Stimulated activated CD8-positive, alpha-beta memory T cell treated with anti-CD3 and anti-CD28 coated beads, Interleukin-15, amount 100 ng/mL, for 24 hours (primary cell): ENCODE measurements around the gene EIF2S2.

Source experiments
- DNase-seq: peaks from one replicate; pipeline ENCODE4 v3.0.0-alpha.2; 2020; ENCODE audit warnings: low read depth

Gene EIF2S2

DNA sequence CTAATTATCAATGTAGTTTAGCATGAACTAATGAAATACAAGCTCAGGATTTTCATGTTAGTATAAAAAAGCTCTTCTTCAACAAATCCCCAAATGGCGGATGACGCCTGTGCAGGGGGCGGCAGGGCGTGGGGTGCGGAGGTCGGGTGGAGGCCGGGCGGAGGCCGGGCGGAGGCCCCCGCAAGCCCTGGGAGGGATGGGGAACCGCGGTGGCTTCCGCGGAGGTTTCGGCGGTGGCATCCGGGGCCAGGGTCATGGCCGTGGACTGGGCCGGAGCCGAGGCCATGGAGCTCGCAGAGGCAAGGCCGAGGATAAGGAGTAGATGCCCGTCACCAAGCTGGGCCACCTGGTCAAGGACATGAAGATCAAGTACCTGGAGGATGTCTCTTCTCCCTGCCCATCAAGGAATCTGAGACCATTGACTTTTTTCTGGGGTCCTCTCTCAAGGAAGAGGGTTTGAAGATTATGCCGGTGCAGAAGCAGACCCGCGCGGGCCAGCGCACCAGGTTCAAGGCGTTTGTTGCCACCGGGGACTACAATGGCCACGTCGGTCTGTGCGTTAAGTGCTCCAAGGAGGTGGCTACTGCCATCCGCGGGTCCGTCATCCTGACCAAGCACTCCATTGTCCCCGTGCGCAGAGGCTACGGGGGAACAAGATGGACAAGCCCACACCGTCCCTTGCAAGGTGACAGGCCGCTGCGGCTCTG is 10.4 kb upstream of the EIF2S2 start:
- DNase-seq = no peak

DNA sequence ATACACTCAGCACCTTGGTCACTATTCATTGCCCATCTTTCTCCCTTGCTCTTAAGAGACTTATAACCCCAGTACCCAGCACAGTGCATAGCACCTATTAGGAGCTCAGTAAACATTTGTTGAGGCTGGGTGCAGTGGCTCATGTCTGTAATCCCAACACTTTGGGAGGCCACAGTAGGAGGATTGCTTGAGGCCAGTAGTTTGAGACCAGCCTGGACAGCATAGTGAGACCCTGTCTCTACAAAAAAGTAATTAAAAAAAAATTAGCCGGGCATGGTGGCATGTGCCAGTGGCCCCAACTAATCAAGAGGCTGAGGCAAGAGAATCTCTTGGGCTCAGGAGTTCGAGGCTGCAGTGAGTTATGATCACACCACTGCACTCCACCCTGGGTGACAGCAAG is 8.2 kb upstream of the EIF2S2 start:
- DNase-seq = no peak

DNA sequence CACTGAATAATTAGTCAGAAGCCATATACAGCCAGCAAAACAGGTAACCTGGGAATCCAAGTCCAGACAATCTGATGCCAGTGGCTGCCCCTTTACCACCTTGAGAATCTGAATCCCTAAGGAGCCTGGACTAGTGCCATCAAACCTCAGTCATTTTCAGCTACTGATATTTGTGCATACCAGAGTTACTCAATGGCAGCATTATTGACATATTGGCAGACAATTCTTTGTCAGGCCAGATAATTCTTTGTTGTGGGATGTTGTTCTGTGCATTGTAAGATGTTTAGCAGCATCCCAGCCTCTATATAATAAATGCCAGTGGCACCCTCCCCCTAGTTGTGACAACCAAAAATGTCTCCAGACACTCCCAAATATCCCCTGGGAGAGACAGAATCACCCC is 3.2 kb upstream of the EIF2S2 start:
- DNase-seq = no peak

DNA sequence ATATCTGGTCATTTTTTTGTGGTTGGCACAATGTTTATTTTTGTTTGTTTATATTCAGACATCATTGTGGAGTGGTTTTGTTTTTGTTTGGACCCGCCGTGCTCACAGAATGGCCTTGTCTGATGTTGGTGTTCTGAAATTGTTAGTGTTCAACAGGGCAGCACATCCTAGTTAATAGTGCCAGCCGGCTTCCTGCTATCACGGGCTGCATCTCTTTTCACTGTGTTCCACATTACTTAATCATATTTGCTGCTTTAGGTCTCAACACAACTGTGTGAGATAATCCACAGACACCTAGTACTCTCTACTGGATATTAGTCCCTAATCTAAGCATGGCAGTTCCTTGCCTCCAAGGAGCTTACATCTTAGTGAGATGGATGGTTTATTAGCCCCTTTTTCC is 2.8 kb upstream of the EIF2S2 start:
- no peak for DNase-seq

DNA sequence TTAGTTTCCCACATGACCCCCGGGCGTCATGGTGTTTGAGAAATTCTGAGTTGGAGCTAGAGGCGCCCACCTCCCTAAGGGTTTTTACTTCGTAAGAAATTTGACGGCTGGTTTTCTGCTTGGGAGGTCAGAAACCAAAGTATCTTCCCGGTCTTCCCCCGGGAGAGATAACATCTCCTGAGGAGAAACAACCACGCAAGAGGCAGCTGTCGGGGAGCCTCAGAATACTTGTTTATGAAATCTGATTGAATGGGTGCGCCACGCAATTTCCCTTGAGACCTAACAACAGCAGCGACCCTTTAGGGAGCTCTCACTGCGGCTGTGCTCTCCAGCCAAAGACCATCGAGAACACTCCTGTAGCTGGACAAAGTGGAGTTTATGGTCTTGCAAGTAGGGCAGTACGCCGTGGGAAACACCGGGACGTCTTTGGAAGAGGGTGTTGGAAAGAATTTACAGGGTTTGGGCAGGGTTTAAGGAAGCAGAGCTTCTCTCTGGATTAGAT is 608 bp upstream of the EIF2S2 start:
- DNase-seq = no peak

DNA sequence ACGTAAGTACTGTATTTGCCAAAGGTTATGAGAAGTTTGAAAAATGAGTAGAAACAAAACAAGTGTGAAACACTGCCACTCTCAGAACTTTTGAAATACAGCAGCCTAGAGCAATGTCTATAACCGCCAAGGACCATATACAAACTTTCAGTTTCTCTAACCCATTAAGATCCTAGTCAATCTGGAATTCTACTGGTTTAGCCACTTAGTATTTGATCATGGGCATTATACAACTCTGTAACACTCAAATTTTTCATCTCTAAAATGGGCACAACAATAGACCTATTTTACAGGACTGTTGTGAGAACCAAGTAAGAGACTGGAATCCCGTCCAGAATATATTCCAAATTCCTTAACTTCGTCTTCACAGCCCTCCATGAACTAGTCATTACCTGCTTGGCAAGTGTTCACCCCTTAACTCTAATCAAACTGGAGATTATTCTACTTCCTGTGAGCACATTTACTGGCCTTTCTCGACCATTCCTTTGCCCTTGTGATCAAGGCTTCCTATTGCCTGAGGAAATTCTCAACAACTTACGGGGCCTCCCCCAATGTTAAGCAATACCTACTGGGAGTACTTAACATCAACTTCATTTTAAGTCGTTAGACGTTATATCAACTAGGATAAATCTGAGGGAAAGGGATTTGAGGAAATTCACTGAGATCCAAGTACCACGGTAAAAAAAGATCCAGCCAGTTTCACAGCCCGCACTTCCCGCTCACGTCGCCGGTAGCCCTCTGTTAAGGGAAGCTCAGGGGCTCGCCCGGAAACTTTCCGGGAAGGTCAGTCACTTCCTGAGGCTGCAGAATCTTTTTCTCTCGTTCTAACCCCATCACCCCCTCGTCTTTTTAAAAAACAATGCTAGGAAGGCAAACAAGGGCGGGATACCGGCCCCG is 1.1 kb downstream of the EIF2S2 start:
- DNase-seq = no peak

DNA sequence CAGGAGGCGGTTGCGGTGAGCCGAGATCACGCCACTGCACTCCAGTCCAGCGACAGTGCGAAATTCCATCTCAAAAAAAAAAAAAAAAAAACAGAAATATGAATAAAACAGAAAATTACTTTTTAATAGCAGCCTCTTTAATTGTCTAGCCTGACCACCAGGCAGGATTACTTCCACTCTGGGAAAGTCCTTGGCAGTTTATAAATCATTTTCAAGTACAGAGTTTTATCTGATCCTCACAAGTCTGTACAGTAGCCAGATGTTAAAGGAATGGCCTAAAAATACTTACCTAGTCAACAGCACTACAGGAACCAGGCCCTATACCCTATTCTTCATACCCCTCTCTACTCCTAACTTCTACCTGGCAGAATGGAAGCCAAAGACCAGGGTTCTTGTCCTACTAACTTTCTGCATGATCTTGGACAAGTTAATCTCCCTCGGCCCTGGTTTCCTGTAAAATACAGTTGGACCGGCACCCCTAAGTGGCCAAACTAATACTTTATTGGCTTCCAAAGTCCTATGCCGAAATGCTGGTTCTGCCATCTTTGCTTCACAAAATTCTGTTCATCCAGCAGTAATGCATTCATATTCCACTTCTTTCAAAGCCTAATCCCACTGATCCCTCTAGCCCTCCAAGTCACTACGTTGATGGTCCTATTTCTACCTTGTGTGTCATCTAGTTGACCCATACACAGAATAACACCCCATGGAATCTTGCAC is 1.9 kb downstream of the EIF2S2 start:
- DNase-seq = no peak

DNA sequence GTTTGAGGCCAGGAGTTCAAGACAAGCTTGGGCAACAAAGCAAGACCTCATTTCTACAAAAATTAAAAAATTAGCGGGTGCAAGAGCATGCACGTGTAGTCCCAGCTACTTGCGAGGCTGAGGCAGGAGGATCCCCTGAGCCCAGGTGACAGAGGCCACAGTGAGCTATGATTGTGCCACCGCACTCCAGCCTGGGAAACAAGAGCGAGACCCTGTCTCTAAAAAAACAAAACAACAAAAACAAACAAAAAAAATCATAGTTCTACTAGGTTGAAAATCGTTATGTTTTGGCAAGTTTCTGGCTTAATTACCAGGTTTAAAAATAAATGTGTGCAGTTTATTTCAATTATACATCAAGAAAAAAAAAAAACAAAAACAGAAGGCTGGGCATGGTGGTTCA is 2.6 kb downstream of the EIF2S2 start:
- no peak for DNase-seq

DNA sequence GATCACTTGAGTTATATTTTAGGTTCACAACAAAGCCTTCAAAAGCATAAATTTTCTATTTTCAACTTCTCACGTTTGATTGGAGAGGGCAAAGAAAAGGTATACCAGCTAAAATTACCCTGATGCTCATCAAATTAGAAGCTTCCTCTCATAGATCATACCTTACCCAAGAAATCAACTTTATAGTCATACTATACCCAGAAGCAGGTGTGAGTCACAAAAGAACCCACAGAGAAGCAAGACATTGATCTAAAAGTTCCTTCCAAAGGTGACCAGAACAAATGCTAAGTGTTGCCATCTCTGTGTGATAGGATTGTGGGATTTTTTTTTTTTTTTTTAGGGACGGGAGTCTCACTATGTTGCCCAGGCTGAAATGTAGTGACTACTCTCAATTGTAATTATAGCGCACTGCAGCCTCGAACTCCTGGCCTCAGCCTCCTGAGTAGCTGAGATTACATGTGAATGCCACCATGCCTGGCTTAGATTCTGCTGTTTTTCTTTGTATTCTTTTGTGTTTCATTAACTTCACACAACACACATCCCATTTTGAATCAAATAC is 3.3 kb downstream of the EIF2S2 start:
- DNase-seq = no peak

DNA sequence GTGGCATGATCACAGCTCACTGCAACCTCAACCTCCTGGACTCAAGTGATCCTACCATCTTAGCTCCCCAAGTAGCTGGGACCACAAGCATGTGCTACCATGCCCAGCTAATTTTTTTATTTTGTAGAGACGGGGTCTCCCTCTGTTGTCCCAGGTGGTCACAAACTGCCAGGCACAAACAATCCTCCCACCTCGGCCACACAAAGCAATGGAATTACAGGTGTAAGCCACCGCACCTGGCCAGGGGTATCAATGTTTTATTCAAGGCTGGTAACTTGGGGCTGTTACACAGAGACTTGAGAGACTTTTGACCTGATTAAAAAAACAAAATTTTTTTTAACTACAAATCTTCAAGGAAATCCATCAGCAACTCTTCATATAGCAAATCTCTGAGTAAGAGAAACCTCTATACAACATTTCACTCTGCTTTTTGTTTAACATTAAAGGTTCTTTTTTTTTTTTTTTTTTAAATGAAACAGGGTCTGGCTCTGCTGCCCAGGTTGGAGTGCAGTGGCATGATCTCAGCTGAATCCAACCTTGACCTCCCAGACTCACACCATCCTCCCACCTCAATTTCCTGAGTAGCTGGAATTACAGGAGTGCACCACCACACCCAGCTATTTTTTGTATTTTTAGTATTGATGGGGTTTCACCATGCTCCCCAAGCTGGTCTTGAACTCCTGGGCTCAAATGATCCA is 5.9 kb downstream of the EIF2S2 start:
- DNase-seq = no peak

DNA sequence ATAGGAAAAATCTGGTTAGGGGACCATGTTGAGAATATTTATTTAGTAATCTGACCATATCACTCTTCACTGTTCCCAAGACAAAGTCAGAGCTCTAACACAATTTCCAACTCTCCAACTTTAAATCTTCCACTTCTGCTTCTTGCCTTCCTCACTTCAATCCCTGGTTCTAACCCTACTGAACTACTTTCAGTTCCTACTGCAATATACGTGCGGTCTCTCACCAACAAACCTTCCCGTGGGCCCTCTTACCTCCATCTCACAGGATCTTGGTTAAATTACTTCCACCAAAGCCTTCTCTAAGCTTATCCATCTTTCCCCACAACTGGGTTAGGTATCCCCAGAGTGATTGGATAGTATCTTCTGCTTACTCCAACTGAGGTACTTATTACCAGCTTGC is 8.0 kb downstream of the EIF2S2 start:
- no peak for DNase-seq

DNA sequence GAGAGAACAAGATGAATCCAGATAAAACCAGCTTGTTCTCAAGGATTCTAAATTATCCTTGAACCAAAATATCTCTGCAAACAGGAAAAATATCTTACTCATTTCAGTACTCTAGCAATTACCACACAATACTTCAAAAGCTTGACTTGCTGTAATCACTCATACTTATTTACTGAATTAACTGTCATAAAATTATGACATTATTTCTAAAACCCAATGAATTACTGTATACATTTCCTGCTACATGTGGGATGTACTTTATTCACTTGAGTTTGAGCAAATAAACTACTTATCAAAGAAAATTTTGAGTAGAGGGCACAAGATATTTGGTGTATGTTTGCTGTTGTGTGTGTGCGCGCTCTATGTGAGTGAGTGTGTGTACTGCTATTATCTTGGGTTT is 9.7 kb downstream of the EIF2S2 start:
- no peak for DNase-seq

DNA sequence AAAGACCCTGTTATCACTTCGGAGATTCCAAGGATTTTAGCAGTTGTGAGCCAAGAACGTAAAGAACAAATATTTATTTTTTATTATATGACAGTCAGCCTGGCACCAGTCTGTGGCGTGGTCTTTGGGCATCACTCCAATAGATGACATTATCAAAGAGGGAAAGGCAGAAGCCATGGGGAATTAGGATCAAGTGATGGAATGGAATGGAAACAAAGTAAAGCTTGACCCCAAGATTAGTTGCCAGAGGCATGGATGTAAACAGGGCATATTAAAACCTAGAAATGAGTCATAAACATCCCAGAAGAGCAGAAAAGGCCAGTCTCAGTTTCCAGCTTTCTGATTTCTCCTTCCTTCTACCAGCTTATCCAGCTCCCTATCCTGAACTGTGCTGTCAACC is 11.5 kb downstream of the EIF2S2 start:
- no peak for DNase-seq

DNA sequence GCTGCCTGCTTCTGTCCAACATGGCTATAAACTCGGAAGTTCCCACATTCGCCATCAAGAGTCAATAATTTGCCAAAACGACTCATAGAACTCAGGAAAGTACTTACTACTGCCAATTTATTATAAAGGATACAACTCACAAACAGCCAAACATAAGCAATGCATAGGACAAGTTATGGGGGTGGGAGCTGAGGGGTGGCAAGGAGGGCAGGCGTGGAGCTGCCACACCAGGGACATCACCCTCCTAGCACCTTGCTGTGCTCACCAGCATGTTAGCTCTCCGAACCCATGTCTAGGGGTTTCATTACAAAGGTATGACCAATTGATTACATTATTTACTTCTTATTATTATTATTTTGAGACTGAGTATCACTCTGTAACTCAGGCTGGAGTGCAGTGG is 12.4 kb downstream of the EIF2S2 start:
- DNase-seq = no peak

DNA sequence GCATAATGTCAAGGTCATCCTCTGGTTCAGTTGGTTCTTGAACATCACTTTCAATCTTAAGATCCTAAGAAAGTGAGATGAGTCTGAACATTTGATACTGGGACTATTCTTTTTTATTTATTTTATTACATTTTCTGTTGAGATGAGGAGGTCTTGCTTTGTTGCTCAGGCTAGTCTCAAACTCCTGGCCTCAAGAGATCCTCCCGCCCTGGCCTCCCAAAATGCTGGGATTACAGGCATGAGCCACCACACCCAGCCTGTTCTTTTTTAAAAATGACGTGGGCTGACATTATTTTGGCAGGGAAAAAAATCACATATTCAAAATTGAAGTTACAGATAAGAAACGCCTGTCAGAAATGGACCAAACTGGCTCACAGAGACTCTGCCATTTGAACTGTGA is 13.5 kb downstream of the EIF2S2 start:
- DNase-seq = no peak

DNA sequence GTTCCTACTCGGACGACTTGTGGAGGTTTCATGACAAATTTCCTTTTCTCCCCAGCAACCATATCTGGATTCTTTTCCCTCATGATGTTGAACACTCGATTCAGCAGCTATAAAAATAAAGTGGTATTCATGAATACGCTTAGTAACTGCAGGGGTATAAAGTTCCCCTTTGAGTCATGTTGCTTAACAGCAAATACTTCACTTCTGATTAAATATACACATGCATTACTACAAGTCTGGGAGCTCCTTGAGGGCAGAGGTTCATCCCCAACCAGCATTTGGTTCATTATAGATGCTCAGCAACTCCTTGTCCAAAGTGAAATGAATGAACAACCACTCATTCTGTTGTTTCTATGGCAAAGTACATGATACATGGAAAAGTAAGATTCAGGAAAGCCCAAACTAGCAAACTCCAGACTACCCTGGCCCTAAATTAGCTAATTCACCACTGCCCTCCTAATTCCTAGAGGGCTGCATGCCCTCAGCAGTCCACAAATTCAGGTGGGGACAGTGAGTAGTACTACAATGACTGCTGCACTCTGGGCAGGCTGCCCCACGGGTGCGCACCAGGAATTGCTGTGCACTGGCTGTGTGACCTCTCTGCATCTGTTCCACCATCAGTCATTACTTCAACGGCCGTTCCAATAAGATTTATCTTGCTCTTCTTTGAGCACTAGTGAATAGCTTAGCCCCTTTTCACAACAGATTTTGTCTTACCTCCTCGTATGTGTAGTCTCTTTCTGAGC is 15.2 kb downstream of the EIF2S2 start:
- no peak for DNase-seq

DNA sequence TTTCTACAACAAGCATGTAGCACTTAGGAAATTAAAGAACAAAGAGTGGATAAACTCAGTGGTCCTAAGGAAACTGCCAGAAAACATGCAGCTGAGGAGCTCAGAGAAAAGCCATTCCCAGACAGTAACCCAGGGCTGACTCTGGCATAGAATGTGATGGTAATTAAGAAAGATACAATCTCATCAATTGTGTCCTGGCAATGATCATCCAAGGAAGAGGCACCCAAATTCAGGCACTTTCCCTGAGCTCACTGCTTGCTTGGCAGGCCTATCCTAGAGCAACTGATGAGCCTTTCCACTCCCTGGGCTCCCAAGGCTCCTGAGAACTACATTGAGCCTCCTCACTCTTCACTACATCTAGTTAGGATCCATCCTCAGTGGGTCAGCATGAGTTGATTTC is 16.2 kb downstream of the EIF2S2 start:
- no peak for DNase-seq

DNA sequence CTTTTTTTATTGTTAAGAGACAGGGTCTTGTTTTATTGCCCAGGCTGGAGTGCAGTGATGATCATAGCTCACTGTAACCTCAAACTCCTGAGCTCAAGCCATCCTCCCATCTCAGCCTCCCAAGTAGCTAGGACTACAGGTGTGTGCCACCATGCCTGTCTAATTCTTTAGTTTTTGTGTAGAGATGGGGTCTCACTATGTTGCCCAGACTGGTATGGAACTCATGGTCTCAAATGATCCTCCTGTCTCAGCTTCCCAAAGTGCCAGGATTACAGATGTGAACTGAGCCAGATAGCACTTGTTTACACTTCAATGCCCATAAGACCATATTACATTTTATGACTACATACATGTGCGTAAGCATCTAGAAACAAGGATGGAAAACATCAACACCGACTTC is 18.1 kb downstream of the EIF2S2 start:
- DNase-seq = no peak

DNA sequence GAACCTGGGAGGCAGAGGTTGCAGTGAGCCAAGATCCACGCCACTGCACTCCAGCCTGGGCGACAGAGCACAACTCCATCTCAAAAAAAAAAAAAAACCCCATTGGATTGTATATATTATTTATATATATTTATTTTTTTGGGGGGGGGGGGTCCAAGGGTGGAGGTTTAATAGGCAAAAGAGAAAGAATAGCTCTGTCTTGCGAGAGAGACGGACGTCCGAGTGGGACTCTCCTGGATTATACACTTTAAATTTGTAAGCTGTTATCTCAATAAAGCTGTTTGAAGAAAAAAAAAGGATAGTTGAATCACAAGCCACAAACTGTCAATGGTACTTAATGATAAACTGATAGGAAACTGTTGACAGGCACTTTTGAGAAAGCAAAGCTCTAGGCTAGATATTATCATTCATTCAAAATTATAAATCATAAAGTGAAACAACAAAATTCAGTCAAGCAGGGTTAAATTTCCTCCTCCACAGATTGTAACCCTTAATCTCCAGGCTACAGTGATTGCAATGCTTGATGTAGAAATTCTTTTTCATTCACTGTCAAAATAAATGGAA is 20.3 kb downstream of the EIF2S2 start:
- no peak for DNase-seq

DNA sequence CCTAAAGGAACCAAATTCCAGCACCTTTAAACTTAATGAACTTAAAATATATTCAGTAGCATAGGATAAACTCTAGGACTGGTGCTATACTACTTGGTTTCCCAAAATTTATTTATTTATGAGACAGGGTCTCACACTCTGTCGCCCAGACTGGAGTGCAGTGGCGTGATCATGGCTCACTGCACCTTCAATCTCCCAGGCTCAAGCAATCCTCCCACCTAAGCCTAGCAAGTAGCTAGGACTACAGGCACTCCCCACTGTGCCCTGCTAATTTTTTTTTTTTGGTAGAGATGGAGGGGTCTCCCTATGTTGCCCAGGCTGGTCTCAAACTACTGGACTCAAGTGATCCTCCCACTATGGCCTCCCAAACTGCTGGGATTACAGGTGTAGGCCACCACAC is 21.4 kb downstream of the EIF2S2 start:
- DNase-seq = no peak
